Activated naive CD4-positive, alpha-beta T cell treated with anti-CD3 and anti-CD28 coated beads, Interleukin-2, amount 50 U/mL, for 72 hours (primary cell): ENCODE data around the gene HADHA. TPM values are rescaled to one million over a fixed set of nuclear protein-coding genes. Genes with fewer than 3 reads are reported as not detected.

Experiments used
- ATAC-seq, 2 donors: fragments of 150-1000 bp; cut with Tn5 transposase; 2 replicates each; pipeline ENCODE4 v1.10.0; 2021; ENCODE audit warnings: mild to moderate bottlenecking in 2 of 2, moderate library complexity in 2 of 2
- DNase-seq, 2 donors: peaks; one replicate each; pipeline ENCODE4 v3.0.0; 2021 to 2022; ENCODE audit warnings: low spot score in 2 of 2
- H3K27ac Mint-ChIP-seq, 2 donors: one replicate each; pipeline ENCODE4 v1.8.0; 2022; ENCODE audit warnings: mild to moderate bottlenecking in 2 of 2, mixed read lengths in 2 of 2
- H3K36me3 Mint-ChIP-seq, 2 donors: one replicate each; pipeline ENCODE4 v1.8.0; 2022; ENCODE audit warnings: mixed read lengths in 2 of 2
- H3K9me3 Mint-ChIP-seq, 2 donors: one replicate each; pipeline ENCODE4 v1.8.0; 2022; ENCODE audit warnings: mixed read lengths in 2 of 2
- total RNA-seq, 2 donors: library from RNA; stranded (reverse); gene quantifications; one replicate each; pipeline ENCODE4 v1.2.3, GENCODE V29; 2022

Gene HADHA
- total RNA-seq, 2 donors from 2014 or later = 85.0 to 140 TPM

GRCh38 chr2:26255759-26256384, 11.4 kb upstream of the HADHA start:
- no peak for DNase-seq
- no peak overlapping the region for H3K27ac Mint-ChIP-seq
- no peak for ATAC-seq
- H3K36me3 Mint-ChIP-seq = peaks cover 0 to 10% of the 10 kb centered on the region in 2 donors
- H3K9me3 Mint-ChIP-seq = no peaks in the 10 kb centered on the region

GRCh38 chr2:26251893-26252292, 7.5 kb upstream of the HADHA start:
- DNase-seq = no peak
- H3K27ac Mint-ChIP-seq = no peak overlapping the region
- H3K9me3 Mint-ChIP-seq = no peaks in the 10 kb centered on the region
- no peaks in the 10 kb centered on the region for H3K36me3 Mint-ChIP-seq
- ATAC-seq = no peak

GRCh38 chr2:26249625-26250024, 5.2 kb upstream of the HADHA start:
- no peak for DNase-seq
- H3K27ac Mint-ChIP-seq = no peak overlapping the region
- H3K36me3 Mint-ChIP-seq = peaks cover 8 to 11% of the 10 kb centered on the region in 2 donors
- no peaks in the 10 kb centered on the region for H3K9me3 Mint-ChIP-seq
- ATAC-seq = no peak

GRCh38 chr2:26246818-26247217, 2.4 kb upstream of the HADHA start:
- peak in 1 of 2 donors; percentile 27 for DNase-seq
- Mint-ChIP-seq H3K36me3 (peaks cover 22 to 29% of the 10 kb centered on the region in 2 donors), H3K27ac (peak overlapping the region in 1 of 2 donors; percentile 66), H3K9me3 (no peaks in the 10 kb centered on the region)
- ATAC-seq = no peak

- peak overlapping the region; percentile 97 to 100 for H3K27ac Mint-ChIP-seq
- peaks cover 22 to 29% of the 10 kb centered on the region in 2 donors for H3K36me3 Mint-ChIP-seq
- no peaks in the 10 kb centered on the region for H3K9me3 Mint-ChIP-seq
- DNase-seq = peak in 1 of 2 donors; percentile 8
- ATAC-seq = peak; percentile 53 to 60
Measured at GRCh38 chr2:26245810-26246209, 1.4 kb upstream of the HADHA start.

GRCh38 chr2:26245231-26245732, 850 bp upstream of the HADHA start:
- peak; percentile 43 to 67 for DNase-seq
- no peaks in the 10 kb centered on the region for H3K9me3 Mint-ChIP-seq
- H3K36me3 Mint-ChIP-seq = peaks cover 22 to 29% of the 10 kb centered on the region in 2 donors
- ATAC-seq = peak; percentile 21 to 58
- peak overlapping the region; percentile 97 to 100 for H3K27ac Mint-ChIP-seq

GRCh38 chr2:26243470-26244308, 743 bp downstream of the HADHA start:
- H3K9me3 Mint-ChIP-seq = no peaks in the 10 kb centered on the region
- peak overlapping the region; percentile 97 to 98 for H3K27ac Mint-ChIP-seq
- ATAC-seq (peak; percentile 5 to 9), DNase-seq (no peak)
- peaks cover 22 to 29% of the 10 kb centered on the region in 2 donors for H3K36me3 Mint-ChIP-seq

- H3K9me3 Mint-ChIP-seq = no peaks in the 10 kb centered on the region
- ATAC-seq (no peak), DNase-seq (no peak)
- H3K36me3 Mint-ChIP-seq = peaks cover 22 to 29% of the 10 kb centered on the region in 2 donors
- H3K27ac Mint-ChIP-seq = peak overlapping the region in 1 of 2 donors; percentile 97
Measured at GRCh38 chr2:26241928-26242436, 2.5 kb downstream of the HADHA start.

- no peaks in the 10 kb centered on the region for H3K9me3 Mint-ChIP-seq
- H3K36me3 Mint-ChIP-seq = peaks cover 7 to 15% of the 10 kb centered on the region in 2 donors
- no peak overlapping the region for H3K27ac Mint-ChIP-seq
- ATAC-seq (no peak), DNase-seq (no peak)
Measured at GRCh38 chr2:26238311-26238958, 6.0 kb downstream of the HADHA start.

GRCh38 chr2:26237868-26238267, 6.6 kb downstream of the HADHA start:
- no peak for ATAC-seq
- H3K36me3 Mint-ChIP-seq = peaks cover 2 to 12% of the 10 kb centered on the region in 2 donors

GRCh38 chr2:26235089-26235488, 9.3 kb downstream of the HADHA start:
- Mint-ChIP-seq H3K36me3 (peaks cover 1 to 10% of the 10 kb centered on the region in 2 donors), H3K9me3 (no peaks in the 10 kb centered on the region), H3K27ac (no peak overlapping the region)
- DNase-seq (no peak), ATAC-seq (no peak)

More at GRCh38 chr2:26237868-26238267, 6.6 kb downstream of the HADHA start:
- H3K27ac Mint-ChIP-seq = no peak overlapping the region
- no peak for DNase-seq
- H3K9me3 Mint-ChIP-seq = no peaks in the 10 kb centered on the region

GRCh38 chr2:26230806-26231205, 13.6 kb downstream of the HADHA start:
- Mint-ChIP-seq H3K27ac (no peak overlapping the region), H3K36me3 (peaks cover 7 to 32% of the 10 kb centered on the region in 2 donors), H3K9me3 (no peaks in the 10 kb centered on the region)

GRCh38 chr2:26229595-26229994, 14.8 kb downstream of the HADHA start:
- no peak for DNase-seq
- no peaks in the 10 kb centered on the region for H3K9me3 Mint-ChIP-seq
- ATAC-seq = no peak
- no peak overlapping the region for H3K27ac Mint-ChIP-seq
- peaks cover 5 to 32% of the 10 kb centered on the region in 2 donors for H3K36me3 Mint-ChIP-seq

More at GRCh38 chr2:26230806-26231205, 13.6 kb downstream of the HADHA start:
- DNase-seq (no peak), ATAC-seq (no peak)

GRCh38 chr2:26224095-26224494, 20.3 kb downstream of the HADHA start:
- H3K36me3 Mint-ChIP-seq = peaks cover 0 to 25% of the 10 kb centered on the region in 2 donors
- ATAC-seq (no peak), DNase-seq (no peak)
- peak overlapping the region in 1 of 2 donors; percentile 14 for H3K27ac Mint-ChIP-seq
- no peaks in the 10 kb centered on the region for H3K9me3 Mint-ChIP-seq

- no peak overlapping the region for H3K27ac Mint-ChIP-seq
- no peak for ATAC-seq
- H3K36me3 Mint-ChIP-seq = peaks cover 0 to 21% of the 10 kb centered on the region in 2 donors
- no peak for DNase-seq
- H3K9me3 Mint-ChIP-seq = no peaks in the 10 kb centered on the region
Measured at GRCh38 chr2:26223018-26223417, 21.4 kb downstream of the HADHA start.

GRCh38 chr2:26217720-26218119, 26.7 kb downstream of the HADHA start:
- Mint-ChIP-seq H3K36me3 (peaks cover 6 to 12% of the 10 kb centered on the region in 2 donors), H3K27ac (peak overlapping the region in 1 of 2 donors; percentile 53), H3K9me3 (no peaks in the 10 kb centered on the region)
- no peak for DNase-seq
- no peak for ATAC-seq
